ENCODE data around the gene PEX10.
"Not testable (repeated sequence)": the region's sequence is repeated elsewhere in the genome, so short reads cannot be mapped to it uniquely, and the experiment has no call there.

The PEX10 gene

GRCh38 chr1:2412395-2412772, at the start of gene PEX10:
Gene PEX10 (minus strand): TSS chr1:2412564. CDS start chr1:2412502, 62 bp downstream.
- DNase-seq: peak; percentile 98 to 99

DNA sequence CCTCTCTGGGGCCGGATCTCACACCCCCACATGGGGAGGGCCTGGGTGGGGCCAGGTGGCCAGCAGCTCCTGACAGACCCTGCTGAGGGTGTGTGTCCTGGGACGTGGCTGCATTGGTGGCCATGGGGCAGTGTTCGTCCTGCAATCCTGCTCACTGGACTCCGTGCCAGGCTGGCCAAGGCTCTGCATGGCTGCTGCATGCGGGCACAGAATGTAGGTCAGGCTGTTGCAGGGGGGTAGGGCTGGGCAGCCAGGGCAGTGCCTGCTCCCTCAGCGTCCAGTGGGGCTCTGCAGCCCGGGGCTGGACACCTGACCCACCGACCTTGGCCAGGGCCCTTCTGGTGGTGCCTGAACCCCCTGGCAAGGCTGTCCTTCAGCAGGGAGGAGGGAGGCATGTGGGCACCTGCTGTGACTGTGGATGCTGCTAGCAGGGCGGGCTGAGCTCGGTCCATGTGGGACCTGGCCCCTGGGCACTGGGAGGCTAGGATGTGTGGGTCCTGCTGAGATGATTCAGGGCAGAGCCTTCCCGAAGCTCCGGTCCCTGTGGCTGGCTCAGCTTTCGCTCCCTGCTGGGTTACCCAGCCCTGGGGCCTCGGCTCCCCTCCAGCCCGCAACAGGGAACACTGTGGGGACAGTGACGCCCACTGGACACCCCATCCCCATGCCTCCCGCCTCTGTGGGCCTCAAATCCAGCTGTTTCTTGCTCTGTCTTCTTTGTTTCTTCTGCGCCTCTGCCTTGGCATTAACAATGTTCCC, 48.8 kb upstream of the PEX10 start:
- DNase-seq: no peak

GRCh38 chr1:2460203-2460602, 47.8 kb upstream of the PEX10 start:
- DNase-seq: no peak

GRCh38 chr1:2459757-2460156, 47.4 kb upstream of the PEX10 start:
- no peak for DNase-seq

- DNase-seq: not testable (repeated sequence)
These were observed 46.9 kb upstream of the PEX10 start for GRCh38 chr1:2459102-2459753.

DNA sequence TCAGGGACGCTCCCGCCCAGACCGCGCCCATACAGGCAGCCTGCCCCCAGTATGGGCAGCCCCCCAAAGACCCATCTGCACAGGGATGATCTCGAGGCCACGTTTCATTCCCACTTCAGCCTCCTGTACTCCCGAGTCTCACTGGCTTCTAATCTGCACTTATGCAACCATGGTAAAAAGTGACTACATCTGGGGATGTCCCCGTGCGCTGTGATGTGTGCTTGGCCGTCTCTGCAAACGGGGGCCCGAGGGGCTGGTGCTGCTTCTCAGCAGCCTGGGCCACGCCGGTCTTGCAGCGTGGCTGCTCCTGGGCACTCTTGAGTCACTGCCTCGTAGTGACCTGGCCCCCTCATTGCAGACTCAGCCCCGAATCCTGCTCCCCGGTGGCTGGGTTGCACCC, 46.3 kb upstream of the PEX10 start:
- no peak for DNase-seq

DNA sequence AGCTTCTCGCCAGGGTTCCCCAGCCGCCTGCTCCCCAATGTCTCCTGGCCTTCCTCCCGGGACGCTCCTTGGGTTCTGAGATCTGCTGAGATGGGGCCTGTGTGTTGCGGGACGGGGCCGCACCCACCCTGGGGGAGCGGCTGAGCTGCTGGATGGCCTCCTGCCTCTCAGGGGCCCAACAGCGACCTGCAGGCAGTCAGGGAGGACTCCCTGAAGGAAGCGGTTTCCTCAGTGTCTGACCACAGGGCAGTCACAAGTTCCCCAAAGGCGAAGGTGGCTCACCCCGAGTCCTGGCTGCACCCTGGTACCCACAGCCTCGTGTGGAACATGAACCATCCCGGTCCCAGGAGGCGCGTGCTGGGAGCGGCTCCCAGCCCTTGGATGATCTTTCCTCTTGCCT, 45.1 kb upstream of the PEX10 start:
- DNase-seq: no peak

DNA sequence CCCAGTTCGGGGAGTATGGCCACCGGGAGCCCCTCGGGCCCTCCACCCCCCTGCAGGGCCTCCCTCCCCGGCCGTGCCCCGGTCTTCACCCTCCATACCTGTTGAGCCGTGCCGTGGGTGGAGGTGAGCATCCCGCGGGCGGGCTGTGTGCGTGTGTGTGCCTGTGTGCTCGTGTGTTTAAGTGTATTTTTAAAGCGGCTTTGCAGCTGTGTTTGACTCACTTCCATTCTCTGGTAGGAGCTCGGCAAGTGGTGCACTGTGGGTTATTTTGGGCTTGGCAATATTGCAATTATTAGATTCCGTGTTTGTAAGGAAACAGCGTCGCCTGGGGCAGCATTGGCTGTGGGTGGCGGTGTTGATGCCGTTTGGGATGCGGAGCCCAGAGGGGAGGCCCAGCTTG, 43.4 kb upstream of the PEX10 start:
- no peak for DNase-seq

DNA sequence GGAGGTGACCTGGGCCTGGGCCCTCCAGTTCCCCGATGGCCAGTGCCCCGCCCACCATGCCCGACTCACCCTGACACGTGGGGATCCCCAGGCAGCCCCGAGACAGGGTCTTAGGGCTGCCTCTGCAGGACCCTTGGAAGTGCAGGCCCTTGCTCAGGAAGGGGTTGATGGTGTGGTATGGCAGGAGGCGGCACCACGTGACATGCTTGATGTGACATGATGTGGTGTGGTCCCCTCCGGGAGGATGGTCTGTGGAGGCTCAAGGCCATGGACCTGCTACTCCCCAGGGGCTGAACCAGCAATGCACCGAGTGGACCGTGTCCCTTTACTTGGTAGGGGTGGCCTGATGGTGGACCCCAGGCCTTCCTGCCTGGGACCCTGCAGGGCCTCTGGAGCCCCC, 41.9 kb upstream of the PEX10 start:
- no peak for DNase-seq

- DNase-seq: no peak
These were observed 40.6 kb upstream of the PEX10 start for GRCh38 chr1:2452932-2453315.

DNA sequence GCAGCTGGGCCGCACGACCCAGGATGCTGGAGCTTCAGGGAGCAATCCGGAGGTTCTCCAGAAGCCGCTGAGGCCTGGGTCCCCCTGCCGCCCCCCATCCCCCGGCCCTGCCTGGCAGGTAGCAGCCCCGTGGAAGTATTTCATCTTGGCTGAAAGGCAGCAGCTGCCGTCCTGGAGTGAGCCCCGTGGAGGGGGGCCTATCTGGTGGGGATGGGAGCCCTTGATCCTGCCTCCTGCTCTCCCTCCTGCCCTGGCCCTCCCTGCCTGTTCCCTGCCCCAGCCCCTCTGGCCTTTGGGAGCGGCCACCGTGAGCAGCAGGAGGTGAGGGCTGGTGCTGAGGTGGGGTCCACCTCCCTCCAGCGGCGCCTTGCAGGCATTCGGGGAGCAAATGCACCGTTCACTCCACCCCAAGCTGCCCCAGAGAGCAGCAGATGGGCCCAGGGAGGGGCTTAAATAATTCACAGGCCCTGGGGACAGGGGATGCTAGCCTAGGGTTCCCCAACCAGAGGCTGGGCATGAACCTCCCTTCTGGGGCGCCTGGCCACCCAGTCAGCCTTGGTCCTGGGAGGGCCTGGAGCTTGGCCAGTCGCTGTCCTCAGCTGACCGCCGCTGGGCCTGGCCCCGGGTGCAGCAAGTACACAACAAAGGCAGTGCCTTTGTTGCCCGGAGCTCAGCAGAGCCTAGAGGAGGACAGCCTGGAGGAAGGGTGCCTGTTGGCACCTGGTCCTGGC, 40.0 kb upstream of the PEX10 start:
- no peak for DNase-seq

DNA sequence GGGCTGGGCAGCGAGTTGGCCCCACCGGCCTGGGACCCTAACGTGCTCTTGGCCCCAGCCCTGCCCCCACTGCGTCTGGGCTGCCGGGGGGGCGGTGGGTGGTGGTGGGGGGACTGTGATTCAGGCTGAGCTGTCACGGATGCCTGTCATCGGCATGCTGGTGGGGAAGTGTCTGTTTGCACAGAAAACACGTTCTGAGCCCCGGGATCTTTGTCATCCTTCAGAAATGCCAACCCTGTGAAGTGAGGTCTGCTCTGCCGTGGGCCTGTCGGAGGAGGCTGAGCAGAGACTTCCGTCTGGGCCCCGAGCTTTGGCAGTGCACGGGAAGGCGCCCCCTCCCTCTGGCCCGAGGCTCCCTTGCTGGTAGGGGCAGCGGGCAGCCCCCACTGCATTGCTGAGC, 39.4 kb upstream of the PEX10 start:
- no peak for DNase-seq

DNA sequence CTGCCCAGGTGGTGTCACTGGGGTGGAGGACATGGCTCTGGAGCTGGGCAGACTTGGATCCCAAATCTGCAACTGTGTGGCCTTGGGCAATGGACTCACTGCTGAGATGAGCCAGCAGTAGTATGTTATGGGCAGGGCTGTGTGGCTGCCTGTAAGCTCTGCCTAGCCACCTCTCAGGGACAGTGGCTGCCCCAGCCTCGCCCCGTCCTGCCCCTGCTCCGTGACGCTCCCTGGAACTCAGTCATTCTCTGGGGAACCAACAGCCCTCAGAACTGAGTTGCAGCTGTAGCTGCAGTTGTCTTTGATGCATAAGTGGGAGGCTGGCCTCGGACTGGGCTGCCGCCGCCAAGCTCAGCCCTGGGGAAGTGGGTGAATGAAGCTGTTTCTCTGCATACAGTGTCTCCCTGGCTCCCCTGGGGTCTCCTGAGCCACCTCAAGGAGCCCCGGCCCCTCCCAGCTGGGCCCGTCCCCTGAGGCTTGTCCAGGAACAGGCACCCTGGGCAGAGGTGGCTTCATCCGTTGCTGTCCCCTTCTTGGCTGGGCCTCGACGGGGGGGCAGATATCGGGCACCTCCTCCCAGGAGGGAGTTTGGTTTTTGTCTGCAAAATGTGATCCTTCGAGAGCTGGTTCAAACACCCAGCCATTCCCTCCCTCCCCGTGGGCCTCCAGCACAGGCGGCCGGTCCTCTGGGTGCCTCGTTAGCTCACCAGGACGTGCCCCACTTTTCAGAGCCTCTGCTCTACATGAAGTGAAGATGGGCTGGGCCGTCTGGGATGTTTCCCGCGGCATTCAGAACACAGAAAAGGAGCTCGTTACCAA, 37.5 kb upstream of the PEX10 start:
- no peak for DNase-seq

GRCh38 chr1:2448098-2448445, 35.7 kb upstream of the PEX10 start:
- no peak for DNase-seq

DNA sequence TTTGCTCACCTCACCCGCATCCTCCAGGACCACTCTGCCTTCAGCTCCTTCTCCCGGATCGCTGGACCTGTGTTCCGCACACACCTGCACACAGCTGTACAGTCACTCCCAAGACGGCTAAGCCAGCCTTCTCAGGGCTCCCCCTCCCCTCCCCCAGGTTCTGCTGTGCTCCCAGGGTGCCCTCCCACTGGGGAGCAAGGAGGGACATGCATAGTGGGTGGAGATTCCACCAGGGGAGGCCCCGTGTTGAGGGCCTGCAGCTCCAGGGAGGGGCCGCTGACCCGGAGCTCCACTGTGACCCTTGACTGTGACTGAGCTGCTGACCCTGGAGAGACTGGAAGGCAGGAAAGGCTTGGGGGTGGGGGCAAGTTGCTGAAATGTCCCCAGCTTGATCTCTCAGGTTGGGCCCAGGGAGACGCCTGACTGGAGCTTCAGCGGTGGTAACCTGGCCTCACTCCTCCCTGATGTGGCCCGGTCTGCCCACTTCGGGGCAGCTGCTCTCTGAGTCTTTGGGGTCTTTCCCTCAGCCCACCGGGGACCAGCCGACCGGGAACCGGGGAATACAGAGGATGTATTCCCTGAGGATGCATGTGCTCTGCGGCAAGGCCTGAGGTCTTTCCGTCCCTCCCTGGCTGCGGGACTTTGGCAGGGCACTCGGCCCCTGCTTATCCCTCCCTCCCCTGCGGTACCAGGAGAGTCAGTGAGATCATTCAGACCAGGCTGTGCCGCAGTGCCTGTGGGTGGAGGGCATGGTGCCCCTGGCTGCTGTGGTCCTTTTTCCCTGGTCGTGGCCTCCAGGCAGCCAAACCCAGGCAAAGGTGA, 35.1 kb upstream of the PEX10 start:
- no peak for DNase-seq

DNA sequence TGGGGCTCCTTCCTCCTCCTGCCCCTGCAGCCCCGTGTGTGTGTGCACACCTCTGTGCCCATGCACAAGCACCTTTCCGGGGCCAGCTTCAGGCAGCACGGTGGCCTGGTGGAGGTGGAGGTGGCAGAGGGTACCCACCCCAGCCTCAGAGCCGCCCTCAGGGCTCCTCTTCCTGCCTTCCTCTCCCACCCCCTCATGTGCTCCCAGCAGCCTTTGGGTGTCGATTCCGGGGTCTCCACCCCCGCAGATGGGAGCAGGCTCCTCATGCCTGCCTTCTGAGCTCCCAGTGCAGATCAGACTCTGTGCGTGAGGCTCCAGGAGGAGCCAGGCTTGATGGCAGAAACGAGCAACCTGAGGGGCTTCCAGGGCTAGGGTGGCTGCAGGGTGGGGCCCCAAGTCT, 34.5 kb upstream of the PEX10 start:
- no peak for DNase-seq

DNA sequence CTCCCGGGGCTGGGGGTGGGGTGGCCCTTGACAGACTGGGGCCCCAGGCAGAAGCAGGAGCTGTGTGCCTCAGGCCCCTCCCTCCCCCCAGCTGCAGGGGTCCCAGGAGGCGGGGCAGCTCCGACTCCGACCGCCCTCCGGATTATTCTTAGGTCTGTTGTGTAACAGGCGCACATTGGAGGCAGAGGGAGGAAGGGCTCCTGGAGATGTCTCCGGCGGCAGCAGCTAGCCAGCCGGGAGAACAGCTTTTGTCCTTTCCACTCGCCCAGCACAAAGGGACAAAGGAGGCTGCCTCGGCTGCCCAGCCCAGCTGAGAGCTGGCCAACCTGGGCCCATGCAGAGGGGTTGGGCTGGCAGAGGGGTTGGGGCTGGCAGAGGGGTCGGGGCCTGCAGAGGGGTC, 34.0 kb upstream of the PEX10 start:
- no peak for DNase-seq

GRCh38 chr1:2445823-2446215, 33.5 kb upstream of the PEX10 start:
- no peak for DNase-seq

DNA sequence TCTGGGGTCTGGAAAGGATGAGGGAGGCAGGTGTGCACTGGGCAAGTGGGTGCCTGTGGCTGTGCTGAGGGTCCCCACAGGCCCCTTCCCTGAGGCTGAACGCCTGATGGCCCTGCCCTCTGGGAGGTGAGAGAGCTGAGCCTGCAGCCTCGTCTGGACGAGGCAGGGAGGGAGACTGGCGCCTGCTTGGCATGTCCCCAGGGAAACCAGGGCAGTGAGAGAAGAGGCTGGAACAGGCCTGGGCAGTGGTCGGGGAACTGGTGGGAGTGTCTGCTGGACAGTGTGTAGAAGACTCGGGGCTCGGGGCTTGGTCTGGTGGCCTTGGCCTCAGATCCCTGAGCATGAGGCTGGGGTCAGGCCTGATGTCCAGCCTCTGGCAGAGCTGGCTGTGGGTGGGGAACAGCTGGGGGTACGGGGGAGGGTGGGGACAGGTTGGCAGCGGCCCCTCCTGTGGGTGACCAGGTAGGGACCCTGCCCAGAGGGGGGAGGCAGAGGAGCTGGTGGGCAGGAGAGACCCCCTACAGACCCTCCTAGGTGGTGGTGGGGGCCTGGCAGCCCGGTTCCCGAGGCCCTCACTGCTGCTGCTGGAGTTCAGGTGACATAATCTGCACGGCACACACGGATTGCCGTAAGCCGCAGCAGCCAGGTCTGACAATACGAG, 32.9 kb upstream of the PEX10 start:
- DNase-seq: no peak

DNA sequence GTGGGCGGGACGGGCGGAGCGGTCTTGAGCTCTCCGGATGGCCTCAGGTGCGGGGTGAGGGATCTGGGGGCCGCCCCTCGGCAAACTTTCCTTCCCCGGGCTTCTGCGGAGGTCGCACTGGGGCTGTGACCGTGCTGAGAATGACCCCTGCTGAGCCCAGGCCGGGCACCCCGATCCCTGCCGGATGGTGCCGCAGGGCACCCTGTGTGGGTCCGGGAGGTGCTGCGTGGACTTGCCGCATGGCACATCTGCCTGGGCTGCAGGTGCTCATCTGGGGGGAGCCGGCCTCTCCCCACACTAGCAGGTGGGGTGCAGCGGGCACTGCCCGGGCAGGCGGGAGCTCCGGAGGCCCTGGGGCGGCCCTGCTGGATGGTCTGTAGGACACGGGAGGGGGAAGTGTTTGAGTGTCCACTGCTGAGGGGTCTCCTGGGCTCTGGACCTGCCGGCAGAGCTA, 31.8 kb upstream of the PEX10 start:
- no peak for DNase-seq

- no peak for DNase-seq
These were observed 31.1 kb upstream of the PEX10 start for GRCh38 chr1:2443277-2444137.

Data from activated CD4-positive, alpha-beta T cell treated with anti-CD3 and anti-CD28 coated beads, Interleukin-2, amount 50 U/mL, for 4 hours (primary cell).